Prostate gland (tissue), 2 donors: ENCODE results near the gene APOBEC3B.

ENCODE experiments used
- POLR2A ChIP-seq: fragments of 450-650 bp; IDR thresholded peaks from one replicate; pipeline ENCODE4 v1.6.1; 2016; ENCODE audit warnings: antibody characterized with exemption, mild to moderate bottlenecking
- TF ChIP-seq, protein P1 (sequence below), 4 experiments: fragments of 200-600 bp in 2 of 4; fragments of 450-650 bp in 2 of 4; sonication (generic) in 2 of 4; IDR thresholded peaks; 1 replicate in 3 of 4; 2 replicates in 1 of 4; pipeline ENCODE4 v1.5.1; 2016 to 2019; ENCODE audit warnings: antibody characterized with exemption in 4 of 4, mild to moderate bottlenecking in 2 of 4, moderate library complexity in 2 of 4

DNA sequence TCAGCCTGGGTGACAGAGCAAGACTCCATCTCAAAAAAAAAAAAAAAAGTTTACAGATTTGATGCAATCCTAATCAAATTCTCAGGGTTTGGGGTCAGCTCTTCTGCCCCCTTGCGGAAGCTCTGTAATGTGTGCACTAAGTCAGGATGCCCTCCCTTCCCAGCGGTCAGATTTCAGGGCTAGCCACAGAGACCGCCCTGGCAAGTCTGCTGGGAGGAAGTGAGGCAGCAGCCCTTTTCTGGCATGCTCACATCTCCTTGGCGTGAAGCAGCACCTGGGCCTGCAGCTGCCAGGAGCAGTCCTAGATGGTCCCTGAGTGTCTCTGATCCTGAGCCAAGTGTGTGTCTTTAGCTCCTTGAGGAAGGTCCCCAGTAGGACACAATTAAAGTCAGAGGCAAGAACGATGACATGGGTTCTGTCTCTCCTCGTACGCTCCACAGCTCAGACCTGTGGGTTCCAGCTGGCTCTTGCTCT, 21.1 kb downstream of the APOBEC3B start:
- TF ChIP-seq, protein P1, sequence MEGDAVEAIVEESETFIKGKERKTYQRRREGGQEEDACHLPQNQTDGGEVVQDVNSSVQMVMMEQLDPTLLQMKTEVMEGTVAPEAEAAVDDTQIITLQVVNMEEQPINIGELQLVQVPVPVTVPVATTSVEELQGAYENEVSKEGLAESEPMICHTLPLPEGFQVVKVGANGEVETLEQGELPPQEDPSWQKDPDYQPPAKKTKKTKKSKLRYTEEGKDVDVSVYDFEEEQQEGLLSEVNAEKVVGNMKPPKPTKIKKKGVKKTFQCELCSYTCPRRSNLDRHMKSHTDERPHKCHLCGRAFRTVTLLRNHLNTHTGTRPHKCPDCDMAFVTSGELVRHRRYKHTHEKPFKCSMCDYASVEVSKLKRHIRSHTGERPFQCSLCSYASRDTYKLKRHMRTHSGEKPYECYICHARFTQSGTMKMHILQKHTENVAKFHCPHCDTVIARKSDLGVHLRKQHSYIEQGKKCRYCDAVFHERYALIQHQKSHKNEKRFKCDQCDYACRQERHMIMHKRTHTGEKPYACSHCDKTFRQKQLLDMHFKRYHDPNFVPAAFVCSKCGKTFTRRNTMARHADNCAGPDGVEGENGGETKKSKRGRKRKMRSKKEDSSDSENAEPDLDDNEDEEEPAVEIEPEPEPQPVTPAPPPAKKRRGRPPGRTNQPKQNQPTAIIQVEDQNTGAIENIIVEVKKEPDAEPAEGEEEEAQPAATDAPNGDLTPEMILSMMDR (IDR thresholded peaks at IDR 0.05) = peak; percentile 29 to 87 (median 71)
- TF ChIP-seq POLR2A = no peak
